Hepatocyte (in vitro differentiated cells): ENCODE data around the gene DENND4A. TPM values are rescaled to one million over a fixed set of nuclear protein-coding genes. Genes with fewer than 3 reads are reported as not detected.

Experiments
- DNase-seq: peaks from one replicate; pipeline ENCODE4 v3.0.0-alpha.2; 2016; ENCODE audit warnings: low spot score
- H2AFZ ChIP-seq: fragments of 200-600 bp; sonication (generic); 2 replicates; pipeline ENCODE4 v1.6.0; 2016; ENCODE audit warnings: antibody characterized with exemption, mild to moderate bottlenecking
- H3K27ac ChIP-seq: fragments of 200-600 bp; sonication (generic); 2 replicates; pipeline ENCODE4 v1.5.1; 2016; ENCODE audit warnings: mild to moderate bottlenecking
- H3K27me3 ChIP-seq: fragments of 200-600 bp; sonication (generic); 2 replicates; pipeline ENCODE4 v1.6.1; 2016
- H3K36me3 ChIP-seq: fragments of 200-600 bp; sonication (generic); replicated peaks from 2 replicates; pipeline ENCODE4 v1.5.1; 2016; ENCODE audit warnings: low read depth; ENCODE audit not compliant: insufficient read depth
- H3K4me1 ChIP-seq: fragments of 200-600 bp; sonication (generic); 2 replicates; pipeline ENCODE4 v1.5.1; 2016; ENCODE audit warnings: mild to moderate bottlenecking, moderate library complexity; ENCODE audit not compliant: insufficient read depth
- H3K4me2 ChIP-seq: fragments of 200-600 bp; sonication (generic); 2 replicates; pipeline ENCODE4 v1.6.0; 2016
- H3K4me3 ChIP-seq: fragments of 200-600 bp; sonication (generic); 2 replicates; pipeline ENCODE4 v1.5.1; 2016; ENCODE audit warnings: mild to moderate bottlenecking
- H3K79me2 ChIP-seq: fragments of 200-600 bp; sonication (generic); 2 replicates; pipeline ENCODE4 v1.6.0; 2017; ENCODE audit warnings: mild to moderate bottlenecking
- H3K9me2 ChIP-seq: fragments of 200-600 bp; sonication (generic); replicated peaks from 2 replicates; pipeline ENCODE4 v1.6.0; 2017; ENCODE audit warnings: mild to moderate bottlenecking; ENCODE audit not compliant: insufficient read depth
- H3K9me3 ChIP-seq: fragments of 200-600 bp; sonication (generic); 2 replicates; pipeline ENCODE4 v1.5.1; 2016; ENCODE audit warnings: low read depth, mild to moderate bottlenecking
- H4K20me1 ChIP-seq: fragments of 200-600 bp; sonication (generic); 2 replicates; pipeline ENCODE4 v1.6.0; 2016; ENCODE audit warnings: mild to moderate bottlenecking; ENCODE audit not compliant: insufficient read depth, poor library complexity, severe bottlenecking
- EZH2 ChIP-seq: fragments of 200-600 bp; sonication (generic); IDR thresholded peaks from 2 replicates; pipeline ENCODE4 v1.6.1; 2016; ENCODE audit warnings: antibody characterized with exemption, mild to moderate bottlenecking, borderline replicate concordance
- EZH2phosphoT487 ChIP-seq: fragments of 200-600 bp; sonication (generic); IDR thresholded peaks from one replicate; pipeline ENCODE4 v1.6.1; 2018; ENCODE audit warnings: antibody characterized with exemption, mild to moderate bottlenecking, low read depth, moderate library complexity; ENCODE audit not compliant: unreplicated experiment, severe bottlenecking
- WGBS: methylation state at CpG from one replicate; pipeline ENCODE4 v1.1.6; 2016; ENCODE audit warnings: low lambda C conversion rate; ENCODE audit errors: missing lambda C conversion rate; 5-methylcytosine and 5-hydroxymethylcytosine counted together
- polyA plus RNA-seq: library from polyadenylated mRNA; unstranded; fragments of >200 nt; fragmentation: Nextera tagmentation; extraction: Ambion mirVana; gene quantifications from 2 replicates; pipeline ENCODE4 v1.2.1, GENCODE V29; 2016
- total RNA-seq: library from RNA; depleted of rRNA; stranded (reverse); fragments of >200 nt; gene quantifications from 2 replicates; pipeline ENCODE4 v1.2.3, GENCODE V29; 2014
- TF ChIP-seq, protein P1 (sequence below): fragments of 200-600 bp; sonication (generic); IDR thresholded peaks from 2 replicates; pipeline ENCODE4 v1.5.1; 2016; ENCODE audit warnings: antibody characterized with exemption, mild to moderate bottlenecking; ENCODE audit not compliant: poor library complexity

DENND4A gene
- total and polyA plus RNA-seq, 2 experiments from 2014 or later, result 3.2 to 20.7 TPM

DNA sequence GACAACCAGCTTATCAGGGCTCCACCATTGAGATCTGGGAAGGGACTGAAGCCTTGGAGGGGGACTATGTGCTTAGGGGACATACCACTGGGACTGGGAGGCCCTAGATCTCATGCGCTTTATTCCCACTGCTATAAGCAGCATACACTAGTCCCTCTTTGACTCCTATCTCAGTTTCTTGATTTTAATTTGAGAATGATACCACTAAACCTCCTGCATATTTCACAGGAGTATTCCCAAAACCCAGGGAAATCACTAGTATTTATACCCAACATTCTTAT is 141.1 kb downstream of the DENND4A start:
- Histone ChIP-seq H3K4me2 (no peak overlapping the region), H3K4me1 (no peaks in the 10 kb centered on the region), H3K79me2 (no peaks in the 10 kb centered on the region), H3K36me3 (no peaks in the 10 kb centered on the region), H3K9me3 (no peaks in the 10 kb centered on the region), H3K27me3 (no peaks in the 10 kb centered on the region), H4K20me1 (no peaks in the 10 kb centered on the region), H2AFZ (no peak overlapping the region), H3K4me3 (no peak overlapping the region), H3K27ac (no peak overlapping the region), H3K9me2 (no peaks in the 10 kb centered on the region)
- WGBS, result 95% methylated on average over 1 of the region's 1 CpG
- DNase-seq, result no peak
- TF ChIP-seq EZH2 (no peak), EZH2phosphoT487 (no peak)
- TF ChIP-seq, protein P1, sequence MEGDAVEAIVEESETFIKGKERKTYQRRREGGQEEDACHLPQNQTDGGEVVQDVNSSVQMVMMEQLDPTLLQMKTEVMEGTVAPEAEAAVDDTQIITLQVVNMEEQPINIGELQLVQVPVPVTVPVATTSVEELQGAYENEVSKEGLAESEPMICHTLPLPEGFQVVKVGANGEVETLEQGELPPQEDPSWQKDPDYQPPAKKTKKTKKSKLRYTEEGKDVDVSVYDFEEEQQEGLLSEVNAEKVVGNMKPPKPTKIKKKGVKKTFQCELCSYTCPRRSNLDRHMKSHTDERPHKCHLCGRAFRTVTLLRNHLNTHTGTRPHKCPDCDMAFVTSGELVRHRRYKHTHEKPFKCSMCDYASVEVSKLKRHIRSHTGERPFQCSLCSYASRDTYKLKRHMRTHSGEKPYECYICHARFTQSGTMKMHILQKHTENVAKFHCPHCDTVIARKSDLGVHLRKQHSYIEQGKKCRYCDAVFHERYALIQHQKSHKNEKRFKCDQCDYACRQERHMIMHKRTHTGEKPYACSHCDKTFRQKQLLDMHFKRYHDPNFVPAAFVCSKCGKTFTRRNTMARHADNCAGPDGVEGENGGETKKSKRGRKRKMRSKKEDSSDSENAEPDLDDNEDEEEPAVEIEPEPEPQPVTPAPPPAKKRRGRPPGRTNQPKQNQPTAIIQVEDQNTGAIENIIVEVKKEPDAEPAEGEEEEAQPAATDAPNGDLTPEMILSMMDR, result no peak

- Histone ChIP-seq H2AFZ (no peak overlapping the region), H3K4me3 (no peak overlapping the region), H3K9me3 (no peaks in the 10 kb centered on the region), H3K9me2 (no peaks in the 10 kb centered on the region), H3K27me3 (no peaks in the 10 kb centered on the region), H3K4me1 (no peaks in the 10 kb centered on the region), H3K4me2 (no peak overlapping the region), H3K36me3 (no peaks in the 10 kb centered on the region), H3K27ac (no peak overlapping the region), H3K79me2 (no peaks in the 10 kb centered on the region), H4K20me1 (no peaks in the 10 kb centered on the region)
- DNase-seq, result no peak
- TF ChIP-seq, protein P1, result no peak
- no peak for TF ChIP-seq EZH2phosphoT487
- TF ChIP-seq EZH2, result no peak
- 97% methylated on average over 10 of the region's 12 CpGs for WGBS
These were observed 141.6 kb downstream of the DENND4A start for GRCh38 chr15:65650312-65651041.

GRCh38 chr15:65646486-65646885 is 145.6 kb downstream of the DENND4A start:
- Histone ChIP-seq H3K9me2 (no peaks in the 10 kb centered on the region), H3K79me2 (no peaks in the 10 kb centered on the region), H2AFZ (no peak overlapping the region), H4K20me1 (no peaks in the 10 kb centered on the region), H3K36me3 (no peaks in the 10 kb centered on the region), H3K9me3 (no peaks in the 10 kb centered on the region), H3K4me3 (no peak overlapping the region), H3K27ac (no peak overlapping the region), H3K4me2 (no peak overlapping the region), H3K27me3 (no peaks in the 10 kb centered on the region), H3K4me1 (no peaks in the 10 kb centered on the region)
- TF ChIP-seq EZH2 (no peak), EZH2phosphoT487 (no peak)
- TF ChIP-seq, protein P1, result no peak
- DNase-seq, result no peak
- WGBS, result 76% methylated on average over 4 of the region's 4 CpGs

GRCh38 chr15:65645392-65645791 is 146.7 kb downstream of the DENND4A start:
- no peak for DNase-seq
- no peaks in the 10 kb centered on the region for H4K20me1 ChIP-seq
- no peaks in the 10 kb centered on the region for H3K79me2 ChIP-seq
- no peak overlapping the region for H2AFZ ChIP-seq
- no peaks in the 10 kb centered on the region for H3K27me3 ChIP-seq
- TF ChIP-seq EZH2 (no peak), EZH2phosphoT487 (no peak)
- TF ChIP-seq, protein P1, result no peak
- no peaks in the 10 kb centered on the region for H3K4me1 ChIP-seq
- WGBS, result 96% methylated on average over 4 of the region's 4 CpGs
- H3K27ac ChIP-seq, result no peak overlapping the region
- H3K9me2 ChIP-seq, result no peaks in the 10 kb centered on the region
- H3K9me3 ChIP-seq, result no peaks in the 10 kb centered on the region
- H3K4me3 ChIP-seq, result no peak overlapping the region
- no peaks in the 10 kb centered on the region for H3K36me3 ChIP-seq
- no peak overlapping the region for H3K4me2 ChIP-seq
